CD8-positive, alpha-beta memory T cell (primary cell): Measurements from ENCODE around the gene PLXNB1. TPM values are rescaled to one million over a fixed set of nuclear protein-coding genes. Genes with fewer than 3 reads are reported as not detected.

ENCODE experiments used
- CTCF ChIA-PET: fragments of 350-600 bp; sonication (Branson Sonifier 250); formaldehyde crosslinking; loops from one replicate; lab custom pipeline; 2021; ENCODE audit warnings: antibody characterized with exemption; lab: Charles Lee
- POLR2A ChIA-PET: fragments of 350-600 bp; sonication (Branson Sonifier 250); formaldehyde crosslinking; loops from one replicate; lab custom pipeline; 2021; ENCODE audit warnings: antibody characterized with exemption; lab: Charles Lee
- DNase-seq, 5 donors: peaks; one replicate each; pipeline versions ENCODE4 v3.0.0 to v3.0.0-alpha.2; 2020 to 2022; ENCODE audit warnings: mixed read lengths in 1 of 5
- H3K27ac ChIP-seq: one replicate; pipeline ENCODE4 v1.7.0; 2013; ENCODE audit warnings: low read depth, mild to moderate bottlenecking, low read length, moderate library complexity
- H3K27me3 ChIP-seq: 2 replicates; pipeline ENCODE4 v1.7.0; 2013; ENCODE audit warnings: low read length, mild to moderate bottlenecking; ENCODE audit not compliant: insufficient read depth, poor library complexity, severe bottlenecking
- H3K36me3 ChIP-seq: 2 replicates; pipeline ENCODE4 v1.7.0; 2013; ENCODE audit warnings: mild to moderate bottlenecking, low read length, moderate library complexity; ENCODE audit not compliant: insufficient read depth
- H3K4me1 ChIP-seq: 2 replicates; pipeline ENCODE4 v1.7.0; 2013; ENCODE audit warnings: mild to moderate bottlenecking, low read length, moderate library complexity; ENCODE audit not compliant: insufficient read depth
- H3K4me3 ChIP-seq: 2 replicates; pipeline ENCODE4 v1.7.0; 2013; ENCODE audit warnings: mild to moderate bottlenecking, low read length
- H3K9me3 ChIP-seq: 2 replicates; pipeline ENCODE4 v1.7.0; 2013; ENCODE audit warnings: mild to moderate bottlenecking, low read length
- H3K27ac Mint-ChIP-seq, 8 donors: one replicate each; pipeline ENCODE4 v1.8.0; 2020 to 2021; ENCODE audit warnings: mixed read lengths in 8 of 8, mild to moderate bottlenecking in 6 of 8, inconsistent platforms in 3 of 8, moderate library complexity in 3 of 8
- H3K27me3 Mint-ChIP-seq, 2 donors: one replicate each; pipeline ENCODE4 v1.8.0; 2020 to 2021; ENCODE audit warnings: mixed read lengths in 2 of 2, mild to moderate bottlenecking in 1 of 2, moderate library complexity in 1 of 2
- H3K36me3 Mint-ChIP-seq, 3 donors: one replicate each; pipeline ENCODE4 v1.8.0; 2020 to 2021; ENCODE audit warnings: mixed read lengths in 3 of 3, inconsistent platforms in 1 of 3, mild to moderate bottlenecking in 1 of 3
- H3K4me1 Mint-ChIP-seq, 3 donors: one replicate each; pipeline ENCODE4 v1.8.0; 2020 to 2021; ENCODE audit warnings: mixed read lengths in 3 of 3, inconsistent platforms in 1 of 3, mild to moderate bottlenecking in 1 of 3
- H3K4me3 Mint-ChIP-seq, 7 donors: one replicate each; pipeline ENCODE4 v1.8.0; 2020 to 2021; ENCODE audit warnings: mixed read lengths in 7 of 7, mild to moderate bottlenecking in 6 of 7, moderate library complexity in 4 of 7, inconsistent platforms in 2 of 7
- H3K9me3 Mint-ChIP-seq, 5 donors: one replicate each; pipeline ENCODE4 v1.8.0; 2020 to 2022; ENCODE audit warnings: mixed read lengths in 5 of 5, mild to moderate bottlenecking in 3 of 5, moderate library complexity in 2 of 5, inconsistent platforms in 1 of 5
- polyA plus RNA-seq: library from polyadenylated mRNA; unstranded; fragments of 300-500 nt; fragmentation: Illumina TruSeq; gene quantifications from one replicate; pipeline ENCODE4 v1.2.3, GENCODE V29; 2021
- total RNA-seq, 2 experiments: library from RNA; stranded (reverse); gene quantifications; one replicate each; pipeline ENCODE4 v1.2.3, GENCODE V29; 2021

PLXNB1 gene
- total RNA-seq (1 to 10 TPM; 3.1 to 5.5 TPM), polyA plus RNA-seq (0.30 TPM)

- Mint-ChIP-seq H3K4me3 (peak within 1 kb of the TSS; percentile 72 to 94 (median 78)), H3K9me3 (no peaks in the 10 kb centered on the region), H3K27ac (peak within 1 kb of the TSS in 6 of 8 donors; percentile 24 to 84 (median 64)), H3K27me3 (peaks cover 0 to 4% of the 10 kb centered on the region in 2 donors), H3K36me3 (peaks cover 0 to 21% (median 0%) of the 10 kb centered on the region in 3 donors), H3K4me1 (peaks cover 5 to 25% (median 10%) of the 10 kb centered on the region in 3 donors)
- Histone ChIP-seq H3K27ac (peak within 1 kb of the TSS; percentile 4), H3K4me3 (peak within 1 kb of the TSS; percentile 28), H3K4me1 (peaks cover 13% of the 10 kb centered on the region), H3K36me3 (peaks cover 4% of the 10 kb centered on the region), H3K27me3 (no peaks in the 10 kb centered on the region), H3K9me3 (no peaks in the 10 kb centered on the region)
- POLR2A ChIA-PET, result interaction anchor here (1.2 kb wide), 1 partner anchor 9 kb away, joined by 3 read pairs; the partner anchor contains the start of gene CCDC51
- DNase-seq, result peak in 1 of 5 donors; percentile 27
- CTCF ChIA-PET, result interaction anchor here (1.4 to 2.0 kb wide), 2 partner anchors 10 to 29 kb away, joined by 5 to 9 read pairs; partner anchors contain the start of genes CCDC51 and TMA7
Observed at GRCh38 chr3:48429960-48430707, at the start of gene PLXNB1. PLXNB1 (minus strand) TSS chr3:48430086; CDS start chr3:48424611, 5,475 bp downstream.

GRCh38 chr3:48478626-48479555, 49.0 kb upstream of the PLXNB1 start:
- peak; percentile 42 to 87 (median 80) for DNase-seq
- no peaks in the 10 kb centered on the region for H3K9me3 Mint-ChIP-seq
- Histone ChIP-seq H3K4me3 (peak overlapping the region; percentile 60), H3K9me3 (no peaks in the 10 kb centered on the region), H3K27ac (peak overlapping the region; percentile 78), H3K27me3 (no peaks in the 10 kb centered on the region), H3K36me3 (no peaks in the 10 kb centered on the region), H3K4me1 (peaks cover 30% of the 10 kb centered on the region)
- ChIA-PET CTCF (interaction anchor here (0.6 to 3.9 kb wide), 8 partner anchors 10 to 70 kb away, joined by 3 to 17 read pairs (median 4); a partner anchor contains a TSS), POLR2A (interaction anchor here (0.7 to 1.6 kb wide), 6 partner anchors 12 to 38 kb away, joined by 3 to 11 read pairs (median 4); partner anchors contain the start of genes ATRIP, SHISA5 and TMA7)
- peak overlapping the region; percentile 86 to 98 (median 93) for H3K4me3 Mint-ChIP-seq
- H3K36me3 Mint-ChIP-seq, result peaks cover 0 to 10% (median 0%) of the 10 kb centered on the region in 3 donors
- no peaks in the 10 kb centered on the region for H3K27me3 Mint-ChIP-seq
- peak overlapping the region; percentile 93 to 99 (median 98) for H3K27ac Mint-ChIP-seq
- H3K4me1 Mint-ChIP-seq, result peaks cover 37 to 58% (median 41%) of the 10 kb centered on the region in 3 donors

- CTCF ChIA-PET, result interaction anchor here (1.2 to 3.9 kb wide), 3 partner anchors 10 to 42 kb away, joined by 3 to 17 read pairs (median 4); no protein-coding TSS in a partner anchor
- Mint-ChIP-seq H3K36me3 (peaks cover 0 to 10% (median 0%) of the 10 kb centered on the region in 3 donors), H3K4me1 (peaks cover 43 to 65% (median 49%) of the 10 kb centered on the region in 3 donors), H3K27ac (peak overlapping the region; percentile 93 to 99 (median 98)), H3K4me3 (peak overlapping the region; percentile 86 to 98 (median 93)), H3K27me3 (no peaks in the 10 kb centered on the region), H3K9me3 (no peaks in the 10 kb centered on the region)
- no peak for DNase-seq
- no peaks in the 10 kb centered on the region for H3K9me3 ChIP-seq
- H3K27me3 ChIP-seq, result no peaks in the 10 kb centered on the region
- POLR2A ChIA-PET, result interaction anchor here (0.8 to 1.6 kb wide), 5 partner anchors 11 to 77 kb away, joined by 3 to 11 read pairs (median 4); partner anchors contain the start of gene TMA7
- no peaks in the 10 kb centered on the region for H3K36me3 ChIP-seq
- peak overlapping the region; percentile 60 for H3K4me3 ChIP-seq
- peak overlapping the region; percentile 78 for H3K27ac ChIP-seq
- H3K4me1 ChIP-seq, result peaks cover 37% of the 10 kb centered on the region
Observed at GRCh38 chr3:48477959-48478520, 48.2 kb upstream of the PLXNB1 start.

- Mint-ChIP-seq H3K27ac (peak overlapping the region in 7 of 8 donors; percentile 42 to 99 (median 93)), H3K4me1 (peaks cover 48 to 70% (median 54%) of the 10 kb centered on the region in 3 donors), H3K4me3 (peak overlapping the region in 4 of 7 donors; percentile 20 to 93 (median 56)), H3K9me3 (no peaks in the 10 kb centered on the region), H3K36me3 (peaks cover 0 to 15% (median 0%) of the 10 kb centered on the region in 3 donors), H3K27me3 (no peaks in the 10 kb centered on the region)
- Histone ChIP-seq H3K9me3 (no peaks in the 10 kb centered on the region), H3K27me3 (no peaks in the 10 kb centered on the region), H3K4me3 (no peak overlapping the region), H3K27ac (no peak overlapping the region), H3K4me1 (peaks cover 46% of the 10 kb centered on the region), H3K36me3 (no peaks in the 10 kb centered on the region)
- POLR2A ChIA-PET, result interaction anchor here (0.6 kb wide), 1 partner anchor 65 kb away, joined by 3 read pairs; no protein-coding TSS in a partner anchor
- DNase-seq, result no peak
- CTCF ChIA-PET, result interaction anchor here (0.6 to 1.5 kb wide), 8 partner anchors 31 to 1374 kb away, joined by 3 to 10 read pairs (median 3); partner anchors contain the start of genes ATRIP, CCDC51 and TMA7
Observed at GRCh38 chr3:48476426-48477053, 46.7 kb upstream of the PLXNB1 start.

- peaks cover under 1% of the 10 kb centered on the region for H3K36me3 ChIP-seq
- Mint-ChIP-seq H3K27ac (peak overlapping the region in 7 of 8 donors; percentile 38 to 96 (median 89)), H3K4me1 (peaks cover 46 to 77% (median 55%) of the 10 kb centered on the region in 3 donors), H3K9me3 (no peaks in the 10 kb centered on the region), H3K36me3 (peaks cover 0 to 15% (median 0%) of the 10 kb centered on the region in 3 donors), H3K4me3 (peak overlapping the region in 2 of 7 donors; percentile 3 to 27), H3K27me3 (no peaks in the 10 kb centered on the region)
- no peak overlapping the region for H3K27ac ChIP-seq
- no peaks in the 10 kb centered on the region for H3K27me3 ChIP-seq
- no peaks in the 10 kb centered on the region for H3K9me3 ChIP-seq
- DNase-seq, result no peak
- peaks cover 53% of the 10 kb centered on the region for H3K4me1 ChIP-seq
- POLR2A ChIA-PET, result no interaction called here
- CTCF ChIA-PET, result interaction anchor here (10.2 kb wide), 1 partner anchor 39 kb away, joined by 69 read pairs; no protein-coding TSS in a partner anchor
- H3K4me3 ChIP-seq, result no peak overlapping the region
Observed at GRCh38 chr3:48475188-48475587, 45.3 kb upstream of the PLXNB1 start.

GRCh38 chr3:48474619-48475018, 44.7 kb upstream of the PLXNB1 start:
- POLR2A ChIA-PET, result no interaction called here
- Mint-ChIP-seq H3K4me3 (peak overlapping the region in 1 of 7 donors; percentile 3), H3K36me3 (peaks cover 0 to 20% (median 3%) of the 10 kb centered on the region in 3 donors), H3K4me1 (peaks cover 49 to 79% (median 57%) of the 10 kb centered on the region in 3 donors), H3K9me3 (no peaks in the 10 kb centered on the region), H3K27me3 (no peaks in the 10 kb centered on the region), H3K27ac (peak overlapping the region; percentile 38 to 96 (median 86))
- Histone ChIP-seq H3K36me3 (peaks cover 6% of the 10 kb centered on the region), H3K9me3 (no peaks in the 10 kb centered on the region), H3K4me1 (peaks cover 55% of the 10 kb centered on the region), H3K4me3 (no peak overlapping the region), H3K27me3 (no peaks in the 10 kb centered on the region), H3K27ac (no peak overlapping the region)
- DNase-seq, result no peak
- CTCF ChIA-PET, result interaction anchor here (10.2 kb wide), 1 partner anchor 38 kb away, joined by 69 read pairs; no protein-coding TSS in a partner anchor
